HG03439 (cell line): ENCODE results near the gene PCGF5.
"Not testable (repeated sequence)": the region's sequence is repeated elsewhere in the genome, so short reads cannot be mapped to it uniquely, and the experiment has no call there.

ENCODE experiments used
- ATAC-seq: cut with Tn5 transposase; IDR thresholded peaks from one replicate; pipeline ENCODE4 v1.9.1; 2021; ENCODE audit warnings: mild to moderate bottlenecking, moderate library complexity; ENCODE audit not compliant: unreplicated experiment

PCGF5 gene

DNA sequence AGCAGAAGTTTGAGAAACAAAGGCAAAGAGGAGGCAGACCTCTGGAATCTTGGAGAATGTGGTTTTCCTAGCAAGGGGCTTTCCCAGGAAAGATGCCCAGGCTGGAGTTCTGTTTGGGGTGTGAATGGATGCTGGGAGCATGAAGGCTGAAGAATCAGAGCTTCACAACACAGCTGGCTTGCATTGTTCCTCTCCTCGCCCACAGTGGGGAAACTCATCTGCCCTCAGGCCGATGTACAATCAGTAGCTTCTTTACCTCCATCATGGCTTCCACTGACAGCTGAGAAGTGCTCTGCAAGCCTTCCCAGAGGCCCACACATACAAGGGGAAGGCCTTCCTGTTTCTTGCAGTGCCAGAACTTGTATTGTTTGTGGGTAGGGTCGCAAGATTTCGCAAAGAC, 98.9 kb downstream of the PCGF5 start:
- no peak for ATAC-seq

DNA sequence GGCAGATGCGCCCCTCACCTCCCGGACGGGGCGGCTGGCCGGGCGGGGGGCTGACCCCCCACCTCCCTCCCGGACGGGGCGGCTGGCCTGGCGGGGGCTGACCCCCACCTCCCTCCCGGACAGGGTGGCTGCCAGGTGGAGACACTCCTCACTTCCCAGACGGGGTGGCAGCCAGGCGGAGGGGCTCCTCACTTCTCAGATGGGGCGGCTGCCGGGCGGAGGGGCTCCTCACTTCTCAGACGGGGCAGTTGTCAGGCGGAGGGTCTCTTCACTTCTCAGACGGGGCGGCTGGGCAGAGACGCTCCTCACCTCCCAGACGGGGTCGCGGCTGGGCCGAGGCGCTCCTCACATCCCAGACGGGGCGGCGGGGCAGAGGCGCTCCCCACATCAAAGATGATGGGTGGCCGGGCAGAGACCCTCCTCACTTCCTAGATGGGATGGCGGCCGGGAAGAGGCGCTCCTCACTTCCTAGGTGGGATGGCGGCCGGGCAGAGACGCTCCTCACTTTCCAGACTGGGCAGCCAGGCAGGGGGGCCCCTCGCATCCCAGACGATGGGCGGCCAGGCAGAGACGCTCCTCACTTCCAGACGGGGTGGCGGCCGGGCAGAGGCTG, 102.9 kb downstream of the PCGF5 start:
- ATAC-seq: not testable (repeated sequence)

DNA sequence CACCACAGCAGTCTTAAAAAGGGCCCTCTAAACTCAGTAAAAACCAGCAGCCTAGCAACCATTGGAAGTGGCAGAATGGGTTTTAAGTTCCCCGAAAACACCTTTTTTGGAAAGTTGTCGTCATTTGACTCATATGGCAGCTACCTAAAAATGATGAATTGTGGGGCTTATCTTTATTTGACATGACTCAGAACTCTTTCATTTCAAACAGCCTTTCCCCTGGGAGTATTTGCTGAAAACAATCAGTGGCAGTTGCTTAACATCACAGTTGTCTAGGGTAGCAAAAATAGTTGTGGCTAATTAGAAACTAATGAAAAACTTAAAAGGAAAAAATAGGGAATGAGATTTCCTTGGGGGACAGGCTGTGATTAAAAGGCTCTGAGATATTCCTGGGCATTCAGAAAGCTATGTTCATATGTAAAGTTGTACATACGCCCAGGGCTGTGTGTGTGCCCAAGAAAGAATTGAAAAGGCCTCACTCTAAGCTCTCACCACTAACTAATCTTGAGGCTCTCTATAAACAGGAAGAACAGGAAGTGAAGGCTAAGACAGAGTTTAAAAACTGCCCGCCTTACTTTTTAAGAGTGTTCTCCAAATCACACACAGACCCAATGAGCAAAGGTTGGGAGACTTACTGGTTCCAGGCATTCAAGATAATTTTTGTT, 108.0 kb downstream of the PCGF5 start:
- no peak for ATAC-seq
